Kidney glomerular epithelial cell (primary cell): ENCODE data around the gene ANKRD45.
"Not testable (repeated sequence)": the region's sequence is repeated elsewhere in the genome, so short reads cannot be mapped to it uniquely, and the experiment has no call there.

Source experiments
- DNase-seq: peaks from one replicate; lab custom pipeline; 2025; lab: John Stamatoyannopoulos, UW

ANKRD45 gene

DNA sequence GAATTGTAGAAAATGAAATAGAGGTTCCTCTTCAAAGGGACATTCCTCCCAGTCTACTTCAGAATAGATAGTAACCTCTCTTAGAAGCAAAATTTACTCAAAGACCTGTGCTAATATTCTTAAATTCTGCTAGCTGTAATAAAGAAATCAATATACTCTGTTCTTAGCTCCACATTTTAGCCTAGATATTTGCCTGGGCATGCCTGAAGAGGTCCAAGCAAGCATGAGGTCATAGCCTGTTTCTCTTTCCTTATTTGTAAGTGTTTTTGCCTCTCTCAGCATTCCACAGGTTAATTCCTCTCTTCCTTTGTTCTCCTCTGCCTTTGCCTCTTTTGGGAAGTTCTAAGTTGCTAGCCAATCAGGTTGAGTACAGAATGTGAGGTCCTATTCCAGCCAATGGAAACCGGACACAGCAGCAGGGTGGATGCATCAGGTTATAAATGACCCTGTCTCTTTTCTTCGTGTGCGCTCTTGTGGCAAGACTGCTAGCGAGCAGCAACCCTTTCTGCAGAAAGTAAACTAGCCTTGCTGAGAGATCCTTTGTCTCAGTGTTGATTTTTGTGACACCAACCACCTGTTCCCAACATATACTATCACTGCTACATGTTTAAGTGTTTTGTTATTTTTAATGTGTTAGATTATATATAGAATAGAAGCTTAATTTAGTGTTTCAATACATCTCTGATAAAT lies 27.1 kb downstream of the ANKRD45 start:
- DNase-seq, result not testable (repeated sequence)

DNA sequence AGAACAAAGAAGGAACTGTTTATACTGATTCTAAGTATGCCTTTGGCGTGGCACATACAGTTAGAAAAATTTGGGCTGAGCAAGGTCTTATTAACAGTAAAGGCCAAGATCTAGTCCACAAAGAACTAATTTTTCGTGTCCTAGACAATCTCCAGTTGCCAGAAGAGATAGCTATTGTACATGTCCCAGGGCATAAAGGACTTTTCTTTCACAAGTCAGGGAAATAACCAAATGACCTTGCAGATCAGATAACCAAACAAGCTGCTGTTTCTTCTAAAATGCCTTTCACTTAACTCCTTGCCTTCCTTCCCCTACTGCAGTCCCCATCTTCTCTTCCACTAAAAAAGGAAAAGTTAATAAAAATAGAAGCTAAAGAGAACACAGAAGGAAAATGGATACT lies 30.5 kb downstream of the ANKRD45 start:
- DNase-seq, result no peak

DNA sequence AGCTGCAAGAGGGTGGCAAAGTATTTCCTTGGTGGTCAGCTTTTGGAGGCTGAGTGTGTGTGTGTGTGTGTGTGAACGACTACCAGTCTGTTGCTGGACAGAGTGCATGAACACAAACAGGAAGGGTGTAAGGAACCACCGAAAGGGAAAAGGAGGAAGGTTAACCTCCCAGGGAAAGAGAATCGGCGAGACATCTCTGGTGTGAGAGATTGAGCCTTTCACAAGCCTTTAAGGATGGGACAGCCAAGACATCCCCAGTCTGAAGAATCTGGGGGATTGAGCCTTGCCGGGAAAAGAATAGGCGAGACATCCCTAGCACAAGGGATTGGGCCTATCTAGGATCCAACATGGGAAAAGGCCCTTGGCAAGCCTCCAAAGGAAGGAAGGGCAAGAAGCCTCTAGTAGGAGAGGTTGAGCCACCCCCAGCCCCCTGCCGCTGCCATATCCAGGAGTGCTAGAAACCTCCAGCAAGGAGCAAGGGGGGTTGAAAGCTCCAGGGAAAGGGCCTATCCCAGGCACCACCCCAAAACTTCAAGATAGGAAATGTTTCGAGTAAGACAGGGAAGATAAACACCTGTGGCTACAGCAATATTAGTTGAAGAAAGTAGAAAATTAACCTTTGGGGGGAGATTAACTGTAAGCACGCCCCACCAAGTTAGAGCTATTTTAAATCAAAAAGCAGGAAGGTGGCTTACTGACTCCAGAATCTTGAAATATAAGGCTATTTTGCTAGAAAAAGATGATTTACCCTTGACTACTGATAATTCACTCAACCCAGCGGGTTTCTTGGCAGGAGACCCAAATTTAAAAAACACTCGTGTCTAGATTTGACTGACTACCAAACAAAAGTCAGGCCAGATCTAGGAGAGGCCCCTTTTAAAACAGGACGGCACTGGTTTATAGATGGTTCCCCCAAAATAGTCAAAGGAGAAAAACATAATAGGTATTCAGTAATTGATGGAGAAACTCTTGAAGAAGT lies 31.3 kb downstream of the ANKRD45 start:
- no peak for DNase-seq

DNA sequence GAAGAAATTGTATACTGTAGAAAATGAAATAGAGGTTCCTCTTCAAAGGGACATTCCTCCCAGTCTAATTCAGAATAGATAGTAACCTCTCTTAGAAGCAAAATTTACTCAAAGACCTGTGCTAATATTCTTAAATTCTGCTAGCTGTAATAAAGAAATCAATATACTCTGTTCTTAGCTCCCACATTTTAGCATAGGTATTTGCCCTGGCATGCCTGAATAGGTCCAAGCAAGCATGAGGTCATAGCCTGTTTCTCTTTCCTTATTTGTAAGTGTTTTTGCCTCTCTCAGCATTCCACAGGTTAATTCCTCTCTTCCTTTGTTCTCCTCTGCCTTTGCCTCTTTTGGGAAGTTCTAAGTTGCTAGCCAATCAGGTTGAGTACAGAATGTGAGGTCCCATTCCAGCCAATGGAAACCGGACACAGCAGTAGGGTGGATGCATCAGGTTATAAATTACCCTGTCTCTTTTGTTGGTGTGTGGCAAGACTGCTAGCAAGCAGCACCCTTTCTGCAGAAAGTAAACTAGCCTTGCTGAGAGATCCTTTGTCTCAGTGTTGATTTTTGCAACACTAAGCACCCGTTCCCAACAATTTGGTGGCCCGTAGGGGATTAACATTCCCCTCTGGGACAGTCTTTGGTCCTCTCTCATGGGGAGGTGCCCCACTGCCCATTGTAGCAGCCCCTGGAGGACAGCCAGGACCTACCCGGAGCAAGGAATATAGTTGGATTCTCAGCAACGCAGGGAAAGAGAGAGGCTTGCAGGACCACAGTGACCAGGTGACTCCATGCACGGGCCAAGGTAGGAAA lies 32.2 kb downstream of the ANKRD45 start:
- not testable (repeated sequence) for DNase-seq

GRCh38 chr1:173635116-173635515 lies 34.5 kb downstream of the ANKRD45 start, which contains the start of gene TEX50:
TSS of gene TEX50 (plus strand) at chr1:173635338. CDS start at chr1:173635522, 184 bp downstream.
- DNase-seq, result no peak

GRCh38 chr1:173628888-173629287 lies 40.8 kb downstream of the ANKRD45 start:
- no peak for DNase-seq

- no peak for DNase-seq
These were observed 42.4 kb downstream of the ANKRD45 start for GRCh38 chr1:173627269-173627668.

- no peak for DNase-seq
These were observed 52.8 kb downstream of the ANKRD45 start for GRCh38 chr1:173616859-173617258.

GRCh38 chr1:173613086-173613485 lies 56.6 kb downstream of the ANKRD45 start:
- not testable (repeated sequence) for DNase-seq

- no peak for DNase-seq
These were observed 61.0 kb downstream of the ANKRD45 start for GRCh38 chr1:173608503-173609216.

- peak; percentile 1 for DNase-seq
These were observed 66.5 kb downstream of the ANKRD45 start, which contains the start of gene SLC9C2 for GRCh38 chr1:173603056-173603591. TSS of gene SLC9C2 (minus strand) at chr1:173603072. CDS start at chr1:173601776, 1,296 bp downstream.

GRCh38 chr1:173601588-173601987 lies 68.1 kb downstream of the ANKRD45 start:
- no peak for DNase-seq

DNA sequence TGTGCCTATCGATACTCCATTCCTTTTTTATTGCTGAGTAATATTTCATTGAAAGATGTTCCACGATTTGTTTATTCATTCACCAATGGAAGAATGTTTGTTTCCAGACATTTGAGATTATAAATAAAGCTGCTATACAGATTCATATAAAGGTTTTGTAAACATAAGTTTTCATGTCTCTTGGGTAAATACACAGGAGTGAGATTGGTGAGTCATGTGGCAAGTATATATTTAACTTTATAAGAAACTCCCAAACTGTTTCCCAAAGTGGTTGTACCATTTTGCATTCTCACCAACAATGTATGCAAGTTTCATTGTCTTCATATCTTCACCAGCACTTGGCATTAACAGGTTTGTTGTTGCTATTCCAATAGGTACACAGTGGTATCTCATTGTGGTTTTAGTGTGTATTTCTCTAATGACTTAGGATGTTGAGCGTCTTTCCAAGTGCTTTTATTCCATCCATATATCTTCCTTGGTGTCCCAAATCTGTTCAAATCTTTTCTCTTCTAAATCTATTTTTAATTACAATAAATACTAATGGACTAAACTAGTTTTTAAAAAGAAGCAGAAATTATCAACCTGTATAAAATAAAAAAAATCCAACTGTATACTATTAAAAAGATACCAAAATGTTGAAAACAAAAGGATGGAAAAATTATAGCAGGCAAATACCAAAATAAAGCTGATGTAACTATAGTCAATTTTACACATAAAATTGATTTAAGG lies 73.4 kb downstream of the ANKRD45 start:
- no peak for DNase-seq

GRCh38 chr1:173591138-173591537 lies 78.5 kb downstream of the ANKRD45 start:
- DNase-seq, result not testable (repeated sequence)

DNA sequence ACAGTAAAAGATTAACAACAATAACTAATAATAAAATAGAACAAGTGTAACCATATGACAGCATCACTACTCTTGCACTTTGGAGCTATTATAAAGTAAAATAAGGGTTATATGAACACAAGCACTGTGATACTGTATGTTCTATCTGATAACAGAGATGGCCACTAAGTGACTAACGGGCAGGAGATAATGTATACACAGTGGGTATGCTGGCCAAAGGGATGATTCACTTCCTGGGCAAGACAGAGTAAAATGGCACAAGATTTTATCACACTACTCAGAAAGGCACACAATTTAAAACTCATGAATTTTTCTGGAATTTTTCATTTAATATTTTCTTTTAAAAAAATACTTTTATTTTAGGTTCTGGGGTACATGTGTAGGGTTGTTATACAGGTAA lies 79.1 kb downstream of the ANKRD45 start:
- DNase-seq, result no peak

GRCh38 chr1:173581383-173582079 lies 88.1 kb downstream of the ANKRD45 start:
- no peak for DNase-seq

GRCh38 chr1:173580658-173581057 lies 89.0 kb downstream of the ANKRD45 start:
- no peak for DNase-seq

- DNase-seq, result no peak
These were observed 89.6 kb downstream of the ANKRD45 start for GRCh38 chr1:173580071-173580470.

- no peak for DNase-seq
These were observed 96.1 kb downstream of the ANKRD45 start for GRCh38 chr1:173573596-173573995.
